ENCODE data around the gene SRSF10.

DNA sequence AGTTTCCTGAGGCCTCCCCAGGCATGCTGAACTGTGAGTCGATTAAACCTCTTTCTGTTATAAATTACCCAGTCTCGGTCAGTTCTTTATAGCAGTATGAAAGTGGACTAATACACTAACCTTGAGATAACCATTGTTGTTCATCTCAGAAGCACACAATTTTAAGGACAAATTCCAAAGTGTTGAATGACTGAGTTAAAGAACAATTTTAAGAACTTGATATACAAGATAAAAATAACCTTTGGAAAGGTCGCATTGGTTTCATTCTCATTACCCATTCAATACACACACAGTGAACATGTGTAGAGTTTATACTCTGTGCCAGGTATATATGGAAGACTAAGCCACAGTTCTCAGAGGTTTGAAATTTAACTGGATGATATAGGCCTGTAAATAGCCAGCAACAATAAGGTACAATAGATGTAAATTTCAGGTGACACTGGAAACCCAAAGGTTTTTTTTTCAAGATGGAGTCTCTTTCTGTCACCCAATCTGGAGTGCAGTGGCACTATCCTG, 19.1 kb upstream of the SRSF10 start:
- TF ChIP-seq, protein P1, sequence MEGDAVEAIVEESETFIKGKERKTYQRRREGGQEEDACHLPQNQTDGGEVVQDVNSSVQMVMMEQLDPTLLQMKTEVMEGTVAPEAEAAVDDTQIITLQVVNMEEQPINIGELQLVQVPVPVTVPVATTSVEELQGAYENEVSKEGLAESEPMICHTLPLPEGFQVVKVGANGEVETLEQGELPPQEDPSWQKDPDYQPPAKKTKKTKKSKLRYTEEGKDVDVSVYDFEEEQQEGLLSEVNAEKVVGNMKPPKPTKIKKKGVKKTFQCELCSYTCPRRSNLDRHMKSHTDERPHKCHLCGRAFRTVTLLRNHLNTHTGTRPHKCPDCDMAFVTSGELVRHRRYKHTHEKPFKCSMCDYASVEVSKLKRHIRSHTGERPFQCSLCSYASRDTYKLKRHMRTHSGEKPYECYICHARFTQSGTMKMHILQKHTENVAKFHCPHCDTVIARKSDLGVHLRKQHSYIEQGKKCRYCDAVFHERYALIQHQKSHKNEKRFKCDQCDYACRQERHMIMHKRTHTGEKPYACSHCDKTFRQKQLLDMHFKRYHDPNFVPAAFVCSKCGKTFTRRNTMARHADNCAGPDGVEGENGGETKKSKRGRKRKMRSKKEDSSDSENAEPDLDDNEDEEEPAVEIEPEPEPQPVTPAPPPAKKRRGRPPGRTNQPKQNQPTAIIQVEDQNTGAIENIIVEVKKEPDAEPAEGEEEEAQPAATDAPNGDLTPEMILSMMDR (IDR thresholded peaks at IDR 0.05): no peak
- TF ChIP-seq POLR2A (IDR thresholded peaks at IDR 0.05) (no peak), EP300 (IDR thresholded peaks at IDR 0.05) (no peak), POLR2AphosphoS5 (IDR thresholded peaks at IDR 0.05) (no peak)
